Measurements from ENCODE around the gene ZNF536. TPM values are rescaled to one million over a fixed set of nuclear protein-coding genes. Genes with fewer than 3 reads are reported as not detected.

Gene ZNF536
- total and polyA plus RNA-seq, 2 donors from 2014 or later = 0.19 to 0.25 TPM

DNA sequence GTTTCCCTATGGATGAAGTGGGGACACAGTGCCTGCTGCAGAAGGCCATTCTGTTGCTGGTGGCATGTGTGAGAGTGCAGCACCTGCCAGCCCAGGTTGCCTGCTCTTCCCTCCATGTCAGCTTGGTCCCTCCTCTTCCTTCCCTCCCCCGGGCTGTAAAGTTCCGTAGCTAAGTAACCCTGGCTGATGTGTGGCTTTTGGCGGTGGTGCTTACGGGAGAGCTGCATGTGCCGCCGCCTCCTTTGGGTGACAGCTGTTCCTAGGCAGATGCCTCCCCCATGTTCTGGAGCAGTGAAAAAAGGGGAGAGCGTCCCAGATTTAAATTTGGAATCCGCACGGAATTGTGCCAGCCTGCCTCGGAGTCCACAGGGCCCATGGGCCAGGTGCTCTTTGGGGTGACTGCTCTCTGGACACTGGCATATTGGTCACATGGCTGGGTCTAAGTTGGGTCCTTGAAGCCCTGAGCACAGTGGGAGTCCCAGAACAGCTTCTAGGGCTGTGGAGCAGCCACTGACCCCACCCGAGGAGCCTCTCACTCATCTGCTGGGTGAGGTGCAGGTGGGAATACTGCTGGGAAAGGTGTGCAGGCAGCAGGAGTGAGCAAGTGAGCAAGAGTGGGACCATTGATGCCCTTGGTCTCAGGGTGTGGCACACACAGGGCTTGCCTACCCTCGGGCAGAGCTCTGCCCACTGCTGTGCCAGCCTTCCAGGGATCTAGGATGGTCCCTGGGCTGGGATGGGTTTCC lies 33.1 kb upstream of the ZNF536 start:
- Histone ChIP-seq H3K9me3 (ENCODE audit: control insufficient read depth in 2 of 3, insufficient read depth in 1 of 3, low read length in 3 of 3) (peaks cover 0 to 2% (median 0%) of the 10 kb centered on the region in 3 donors), H3K27ac (ENCODE audit: low read depth in 2 of 2, low read length in 2 of 2) (no peak overlapping the region), H3K4me1 (ENCODE audit: control insufficient read depth in 2 of 3, insufficient read depth in 2 of 3, low read depth in 1 of 3, low read length in 3 of 3) (no peaks in the 10 kb centered on the region), H3K9ac (ENCODE audit: low read length in 3 of 3) (no peak overlapping the region), H3K27me3 (ENCODE audit: control insufficient read depth, insufficient read depth, low read length) (no peaks in the 10 kb centered on the region), H3K4me3 (ENCODE audit: low read length in 3 of 3) (no peak overlapping the region), H3K36me3 (ENCODE audit: control insufficient read depth in 2 of 3, insufficient read depth in 3 of 3, low read length in 3 of 3) (no peaks in the 10 kb centered on the region)
- no peak for TF ChIP-seq CTCF (IDR thresholded peaks at IDR 0.05; ENCODE audit: borderline replicate concordance, extremely low read depth, insufficient read depth)
- FAIRE-seq (no peak), DNase-seq (peak in 2 of 5 donors; percentile 26 to 49)
- intact Hi-C loops (cut with DNase I) = no loop called here

DNA sequence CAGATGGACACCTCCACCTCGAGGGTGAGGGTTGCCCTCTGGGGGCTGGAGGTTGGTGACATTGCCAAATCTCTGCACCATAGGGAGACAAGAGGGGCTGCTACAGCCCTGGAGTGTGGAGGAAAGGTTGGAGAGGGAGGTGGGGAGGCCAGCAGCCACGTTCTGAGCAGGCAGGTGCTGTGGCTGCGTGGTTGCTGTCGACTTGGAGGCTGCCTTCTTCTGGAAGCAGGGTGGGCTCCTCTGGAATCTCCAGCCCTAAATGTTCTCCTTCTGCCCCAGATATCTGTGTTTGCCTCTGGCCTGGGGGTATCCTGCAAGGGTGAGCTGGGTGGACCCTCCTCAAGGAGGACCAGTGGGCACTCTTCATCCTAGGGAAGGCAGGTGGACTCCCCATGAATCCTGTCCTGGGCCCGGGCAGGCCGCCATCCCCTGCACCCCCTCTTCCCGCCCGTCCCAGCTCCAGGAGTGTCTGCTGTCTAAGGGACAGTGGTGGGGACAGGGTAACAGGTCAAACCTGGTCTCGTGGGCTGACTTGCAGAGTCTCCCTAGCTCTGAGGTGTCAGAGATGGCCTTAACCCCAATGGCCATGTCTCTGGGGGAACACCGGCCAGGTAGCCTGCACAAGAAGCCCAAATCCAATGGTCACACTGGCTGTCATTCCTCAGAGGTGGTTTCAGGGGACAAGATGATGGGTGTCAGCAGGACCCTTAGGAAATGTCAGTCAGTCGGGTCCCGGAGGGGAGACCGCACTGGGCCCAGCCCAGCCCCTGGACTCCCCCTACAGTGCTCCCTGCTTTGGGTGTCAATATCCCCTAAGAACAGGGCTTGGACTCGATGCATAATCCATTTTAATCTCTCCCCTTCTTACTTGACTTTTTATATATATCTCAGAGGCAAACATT lies 32.3 kb upstream of the ZNF536 start:
- Histone ChIP-seq H3K36me3 (ENCODE audit: control insufficient read depth in 2 of 3, insufficient read depth in 3 of 3, low read length in 3 of 3) (no peaks in the 10 kb centered on the region), H3K4me3 (ENCODE audit: low read length in 3 of 3) (no peak overlapping the region), H3K9ac (ENCODE audit: low read length in 3 of 3) (no peak overlapping the region), H3K27ac (ENCODE audit: low read depth in 2 of 2, low read length in 2 of 2) (no peak overlapping the region), H3K4me1 (ENCODE audit: control insufficient read depth in 2 of 3, insufficient read depth in 2 of 3, low read depth in 1 of 3, low read length in 3 of 3) (no peaks in the 10 kb centered on the region), H3K9me3 (ENCODE audit: control insufficient read depth in 2 of 3, insufficient read depth in 1 of 3, low read length in 3 of 3) (peaks cover 0 to 2% (median 0%) of the 10 kb centered on the region in 3 donors), H3K27me3 (ENCODE audit: control insufficient read depth, insufficient read depth, low read length) (no peaks in the 10 kb centered on the region)
- intact Hi-C loops (cut with DNase I) = no loop called here
- FAIRE-seq (no peak), DNase-seq (peak in 2 of 5 donors; percentile 26 to 30)
- TF ChIP-seq CTCF (IDR thresholded peaks at IDR 0.05; ENCODE audit: borderline replicate concordance, extremely low read depth, insufficient read depth) = no peak

DNA sequence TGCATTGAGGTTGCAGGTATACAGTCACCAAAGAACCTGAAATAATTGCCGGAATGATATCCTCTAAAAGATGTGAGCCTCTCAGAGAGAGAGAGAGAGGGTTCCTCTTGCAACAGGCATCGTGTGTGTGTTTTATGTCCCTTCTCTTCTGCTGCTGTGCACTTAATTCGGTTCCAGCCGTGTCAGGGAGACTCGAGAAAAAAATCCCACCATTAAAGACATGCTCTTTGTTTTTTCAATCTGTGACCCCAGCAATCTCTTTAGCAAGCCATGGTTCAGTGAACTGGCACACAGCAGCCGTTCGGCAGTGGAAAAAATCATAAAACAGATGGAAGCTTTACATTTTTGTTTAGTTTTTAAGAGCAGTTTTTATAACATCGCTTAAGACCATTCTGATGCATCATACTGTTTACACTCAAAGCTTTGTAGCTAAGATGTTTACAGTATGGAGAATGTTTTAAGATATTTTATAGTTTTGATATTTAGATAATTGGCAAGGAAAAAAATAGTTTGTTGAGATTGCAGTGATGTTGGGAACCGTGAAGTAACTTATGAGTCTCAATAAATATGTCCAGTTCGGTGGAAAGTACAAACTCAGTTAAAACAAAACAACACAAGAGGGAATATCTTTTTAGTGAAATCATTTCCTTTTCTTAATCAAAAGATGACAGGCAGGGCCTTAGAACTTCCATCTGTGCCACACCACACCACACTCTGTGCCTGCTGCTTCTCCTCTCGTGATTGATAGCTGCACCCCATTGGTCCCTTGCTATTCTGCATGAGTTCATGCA lies 31.2 kb upstream of the ZNF536 start:
- no peak for FAIRE-seq
- DNase-seq = peak in 4 of 5 donors; percentile 29 to 83 (median 52)
- Histone ChIP-seq H3K9me3 (ENCODE audit: control insufficient read depth in 2 of 3, insufficient read depth in 1 of 3, low read length in 3 of 3) (peaks cover 0 to 2% (median 0%) of the 10 kb centered on the region in 3 donors), H3K9ac (ENCODE audit: low read length in 3 of 3) (no peak overlapping the region), H3K4me3 (ENCODE audit: low read length in 3 of 3) (no peak overlapping the region), H3K27me3 (ENCODE audit: control insufficient read depth, insufficient read depth, low read length) (no peaks in the 10 kb centered on the region), H3K36me3 (ENCODE audit: control insufficient read depth in 2 of 3, insufficient read depth in 3 of 3, low read length in 3 of 3) (no peaks in the 10 kb centered on the region), H3K27ac (ENCODE audit: low read depth in 2 of 2, low read length in 2 of 2) (no peak overlapping the region), H3K4me1 (ENCODE audit: control insufficient read depth in 2 of 3, insufficient read depth in 2 of 3, low read depth in 1 of 3, low read length in 3 of 3) (no peaks in the 10 kb centered on the region)
- intact Hi-C loops (cut with DNase I) = no loop called here
- TF ChIP-seq CTCF (IDR thresholded peaks at IDR 0.05; ENCODE audit: borderline replicate concordance, extremely low read depth, insufficient read depth) = no peak
